Nephron progenitor cell (in vitro differentiated cells): Measurements from ENCODE around the gene NDUFS5.
"Not testable (repeated sequence)": the region's sequence is repeated elsewhere in the genome, so short reads cannot be mapped to it uniquely, and the experiment has no call there.

Experiments used
- DNase-seq: peaks from one replicate; pipeline ENCODE4 v3.0.0; 2021
- H3K27ac Mint-ChIP-seq: 2 replicates; pipeline ENCODE4 v1.8.0; 2021; ENCODE audit warnings: mild to moderate bottlenecking, moderate library complexity, mixed read lengths
- H3K27me3 Mint-ChIP-seq: 2 replicates; pipeline ENCODE4 v1.8.0; 2021; ENCODE audit warnings: mild to moderate bottlenecking, low read depth, mixed read lengths; ENCODE audit not compliant: poor library complexity
- H3K36me3 Mint-ChIP-seq: 2 replicates; pipeline ENCODE4 v1.8.0; 2021; ENCODE audit warnings: low read depth, mixed read lengths
- H3K4me1 Mint-ChIP-seq: 2 replicates; pipeline ENCODE4 v1.8.0; 2021; ENCODE audit warnings: mixed read lengths
- H3K4me3 Mint-ChIP-seq: 2 replicates; pipeline ENCODE4 v1.8.0; 2021; ENCODE audit warnings: mild to moderate bottlenecking, moderate library complexity, mixed read lengths
- H3K9me3 Mint-ChIP-seq: 2 replicates; pipeline ENCODE4 v1.8.0; 2021; ENCODE audit warnings: mild to moderate bottlenecking, moderate library complexity, mixed read lengths
- TF ChIP-seq, protein P1 (sequence below): fragments of 200-600 bp; sonication (generic); IDR thresholded peaks from 2 replicates; pipeline ENCODE4 v1.5.0; 2021; ENCODE audit warnings: antibody characterized with exemption

The NDUFS5 gene

GRCh38 chr1:39001516-39002421 lies 24.4 kb upstream of the NDUFS5 start:
- peak overlapping the region; percentile 36 for H3K27ac Mint-ChIP-seq
- no peak for DNase-seq
- H3K9me3 Mint-ChIP-seq: no peaks in the 10 kb centered on the region
- no peaks in the 10 kb centered on the region for H3K27me3 Mint-ChIP-seq
- TF ChIP-seq, protein P1, sequence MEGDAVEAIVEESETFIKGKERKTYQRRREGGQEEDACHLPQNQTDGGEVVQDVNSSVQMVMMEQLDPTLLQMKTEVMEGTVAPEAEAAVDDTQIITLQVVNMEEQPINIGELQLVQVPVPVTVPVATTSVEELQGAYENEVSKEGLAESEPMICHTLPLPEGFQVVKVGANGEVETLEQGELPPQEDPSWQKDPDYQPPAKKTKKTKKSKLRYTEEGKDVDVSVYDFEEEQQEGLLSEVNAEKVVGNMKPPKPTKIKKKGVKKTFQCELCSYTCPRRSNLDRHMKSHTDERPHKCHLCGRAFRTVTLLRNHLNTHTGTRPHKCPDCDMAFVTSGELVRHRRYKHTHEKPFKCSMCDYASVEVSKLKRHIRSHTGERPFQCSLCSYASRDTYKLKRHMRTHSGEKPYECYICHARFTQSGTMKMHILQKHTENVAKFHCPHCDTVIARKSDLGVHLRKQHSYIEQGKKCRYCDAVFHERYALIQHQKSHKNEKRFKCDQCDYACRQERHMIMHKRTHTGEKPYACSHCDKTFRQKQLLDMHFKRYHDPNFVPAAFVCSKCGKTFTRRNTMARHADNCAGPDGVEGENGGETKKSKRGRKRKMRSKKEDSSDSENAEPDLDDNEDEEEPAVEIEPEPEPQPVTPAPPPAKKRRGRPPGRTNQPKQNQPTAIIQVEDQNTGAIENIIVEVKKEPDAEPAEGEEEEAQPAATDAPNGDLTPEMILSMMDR: no peak
- H3K4me3 Mint-ChIP-seq: no peak overlapping the region
- H3K36me3 Mint-ChIP-seq: peaks cover 78% of the 10 kb centered on the region
- H3K4me1 Mint-ChIP-seq: peaks cover 14% of the 10 kb centered on the region

GRCh38 chr1:39003281-39003680 lies 22.9 kb upstream of the NDUFS5 start:
- H3K9me3 Mint-ChIP-seq: no peaks in the 10 kb centered on the region
- no peak for DNase-seq

DNA sequence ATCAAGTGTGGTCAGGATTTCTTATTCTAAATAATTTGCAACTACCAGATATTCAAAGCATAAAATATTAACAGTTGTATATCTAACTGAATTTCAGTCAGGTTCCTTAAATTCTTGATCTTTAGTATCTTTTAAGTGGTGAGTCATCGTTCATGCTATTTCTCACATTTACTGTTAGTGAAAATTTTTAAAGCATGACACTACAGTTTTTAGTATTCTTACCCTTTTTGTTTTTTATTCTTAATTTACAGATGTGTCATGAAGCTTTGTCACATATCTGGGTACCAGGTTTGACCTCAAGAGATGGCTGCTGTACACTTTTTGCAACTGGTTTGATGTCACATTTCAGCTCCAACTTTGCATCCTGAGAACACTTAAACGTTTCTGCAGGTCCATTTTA lies 22.4 kb upstream of the NDUFS5 start:
- H3K36me3 Mint-ChIP-seq: peaks cover 82% of the 10 kb centered on the region
- no peaks in the 10 kb centered on the region for H3K27me3 Mint-ChIP-seq
- H3K27ac Mint-ChIP-seq: no peak overlapping the region
- H3K4me3 Mint-ChIP-seq: no peak overlapping the region
- H3K4me1 Mint-ChIP-seq: no peaks in the 10 kb centered on the region
- TF ChIP-seq, protein P1: no peak
- H3K9me3 Mint-ChIP-seq: no peaks in the 10 kb centered on the region
- no peak for DNase-seq

More at GRCh38 chr1:39003281-39003680, 22.9 kb upstream of the NDUFS5 start:
- Mint-ChIP-seq H3K4me1 (no peaks in the 10 kb centered on the region), H3K4me3 (no peak overlapping the region), H3K27me3 (no peaks in the 10 kb centered on the region), H3K36me3 (peaks cover 79% of the 10 kb centered on the region), H3K27ac (no peak overlapping the region)
- TF ChIP-seq, protein P1: no peak

- TF ChIP-seq, protein P1: no peak
- H3K36me3 Mint-ChIP-seq: peaks cover 80% of the 10 kb centered on the region
Measured at GRCh38 chr1:39006287-39006686, 19.9 kb upstream of the NDUFS5 start.

GRCh38 chr1:39006726-39007645 lies 19.2 kb upstream of the NDUFS5 start:
- H3K36me3 Mint-ChIP-seq: peaks cover 81% of the 10 kb centered on the region
- DNase-seq: no peak
- H3K4me1 Mint-ChIP-seq: no peaks in the 10 kb centered on the region
- TF ChIP-seq, protein P1: no peak
- peak overlapping the region; percentile 59 for H3K27ac Mint-ChIP-seq
- H3K27me3 Mint-ChIP-seq: no peaks in the 10 kb centered on the region
- peaks cover under 1% of the 10 kb centered on the region for H3K9me3 Mint-ChIP-seq
- H3K4me3 Mint-ChIP-seq: no peak overlapping the region

More at GRCh38 chr1:39006287-39006686, 19.9 kb upstream of the NDUFS5 start:
- no peaks in the 10 kb centered on the region for H3K9me3 Mint-ChIP-seq
- H3K4me3 Mint-ChIP-seq: no peak overlapping the region
- no peak for DNase-seq
- H3K27ac Mint-ChIP-seq: peak overlapping the region; percentile 59
- no peaks in the 10 kb centered on the region for H3K4me1 Mint-ChIP-seq
- no peaks in the 10 kb centered on the region for H3K27me3 Mint-ChIP-seq

DNA sequence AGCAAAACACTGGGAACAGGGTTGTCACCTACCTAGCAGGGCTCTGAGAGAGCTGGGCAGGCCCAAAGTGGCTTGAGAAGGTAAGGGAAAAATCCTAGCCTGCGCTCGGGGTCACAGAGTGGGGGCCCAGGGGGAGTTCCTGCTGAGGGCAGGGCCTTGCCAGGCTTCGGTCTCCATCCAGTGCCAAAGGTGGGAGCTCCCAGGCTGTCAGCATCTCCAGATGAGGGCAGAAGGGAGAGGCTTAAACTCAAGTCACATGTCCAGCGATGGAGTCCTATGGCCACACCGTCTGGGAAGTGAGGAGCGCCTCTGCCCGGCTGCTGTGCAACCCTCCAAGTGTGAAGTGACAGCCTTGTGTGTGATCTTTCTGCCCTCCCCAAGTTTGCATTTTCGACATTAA lies 11.2 kb upstream of the NDUFS5 start:
- H3K36me3 Mint-ChIP-seq: peaks cover 46% of the 10 kb centered on the region
- H3K27me3 Mint-ChIP-seq: not testable (repeated sequence)

More for the DNA sequence above, 11.2 kb upstream of the NDUFS5 start:
- H3K27ac Mint-ChIP-seq, H3K4me3 Mint-ChIP-seq, H3K9me3 Mint-ChIP-seq, DNase-seq: not testable (repeated sequence)
- peaks cover 16% of the 10 kb centered on the region for H3K4me1 Mint-ChIP-seq
